ENCODE results near the gene FOXQ1. TPM values are rescaled to one million over a fixed set of nuclear protein-coding genes. Genes with fewer than 3 reads are reported as not detected.

Gene FOXQ1
- polyA plus RNA-seq, 1 of the 3 experiments (the other 2 are of a cell fraction) = not detected

DNA sequence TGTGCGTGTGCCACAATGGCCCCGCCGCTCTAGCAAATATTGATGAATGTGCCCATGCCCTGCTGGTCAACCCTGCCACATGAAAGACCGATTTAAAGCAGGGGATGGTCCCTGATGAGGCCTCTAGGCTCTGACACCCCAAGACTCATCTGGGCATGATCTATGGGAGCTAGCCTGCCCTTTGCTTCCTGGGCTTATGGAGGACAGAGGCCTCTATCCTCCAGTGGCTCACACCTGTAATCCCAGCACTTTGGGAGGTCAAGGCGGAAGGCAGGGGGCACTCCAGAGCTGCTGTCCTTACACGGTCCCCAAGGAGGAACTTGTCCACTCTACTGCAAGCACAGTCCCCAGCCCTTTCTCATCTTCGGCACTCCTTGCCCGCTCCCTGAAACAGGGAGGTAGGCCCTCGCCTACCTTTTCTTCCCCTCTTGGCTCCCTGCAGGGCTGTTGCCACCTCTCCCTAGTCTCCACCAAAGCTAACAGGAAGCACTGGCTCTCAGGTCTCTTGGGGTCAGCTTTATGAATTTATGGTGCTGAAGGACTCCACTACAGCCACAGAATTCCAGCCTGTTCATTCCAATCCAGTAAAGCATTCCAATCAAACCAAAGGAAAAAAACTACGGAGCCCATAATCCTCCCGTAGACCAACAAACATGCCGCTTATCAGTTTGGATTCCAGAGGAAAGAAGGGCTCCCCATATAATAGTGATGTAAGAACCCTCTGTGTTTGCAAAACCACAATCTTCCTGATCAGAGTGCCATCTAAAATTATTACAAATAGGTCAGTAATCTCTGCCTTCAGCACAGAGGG is 48.7 kb upstream of the FOXQ1 start:
- Histone ChIP-seq H3K4me3 (ENCODE audit: low read depth in 2 of 2, low read length in 1 of 2) (no peak overlapping the region), H4K20me1 (ENCODE audit: insufficient read depth) (no peaks in the 10 kb centered on the region), H3K36me3 (replicated peaks in 1 of 2; ENCODE audit: control insufficient read depth in 1 of 2, insufficient read depth in 2 of 2, low read length in 1 of 2) (no peaks in the 10 kb centered on the region), H3K27ac (ENCODE audit: low read depth in 2 of 2, low read length in 1 of 2) (no peak overlapping the region), H3K27me3 (ENCODE audit: insufficient read depth) (0 out of 2 replicates have a peak, but pooled peaks cover 9% of the 10 kb centered on the region), H3K79me2 (ENCODE audit: insufficient read depth) (no peaks in the 10 kb centered on the region), H3K9ac (no peak overlapping the region), H3K9me2 (no peaks in the 10 kb centered on the region), H3K4me1 (ENCODE audit: control insufficient read depth in 1 of 2, insufficient read depth in 2 of 2, low read depth in 1 of 2, low read length in 1 of 2) (no peaks in the 10 kb centered on the region), H2AFZ (ENCODE audit: low read depth) (no peak overlapping the region), H3K4me2 (no peak overlapping the region), H3F3A (replicated peaks; ENCODE audit: insufficient read depth) (no peaks in the 10 kb centered on the region), H3K9me3 (no peaks in the 10 kb centered on the region)
- WGBS (ENCODE audit: low lambda C conversion rate) = 4% methylated on average over 9 of the region's 12 CpGs
- CTCF ChIA-PET = interaction anchor here (0.6 kb wide), 1 partner anchor 134 kb away, joined by 3 read pairs; no protein-coding TSS in a partner anchor
- DNase-seq = no peak
- TF ChIP-seq EZH2phosphoT487 (IDR thresholded peaks at IDR 0.05; ENCODE audit: borderline replicate concordance, low read depth) (no peak), FOSL2 (IDR thresholded peaks at IDR 0.05; ENCODE audit: borderline replicate concordance, low read depth) (no peak), FOXM1 (IDR thresholded peaks at IDR 0.05; ENCODE audit: low read depth) (no peak), JUND (IDR thresholded peaks at IDR 0.05) (no peak), SIN3A (IDR thresholded peaks at IDR 0.05; ENCODE audit: borderline replicate concordance, low read depth, low read length) (no peak), TAF1 (IDR thresholded peaks at IDR 0.05; ENCODE audit: borderline replicate concordance, low read depth, low read length) (no peak), ELF1 (IDR thresholded peaks at IDR 0.05) (no peak), GABPA (IDR thresholded peaks at IDR 0.05; ENCODE audit: low read depth) (no peak), FOXJ3 (CRISPR knock-in tag; IDR thresholded peaks at IDR 0.05) (no peak), MXI1 (IDR thresholded peaks at IDR 0.05; ENCODE audit: low read depth, low read length) (no peak), MEF2A (IDR thresholded peaks at IDR 0.05; ENCODE audit: borderline replicate concordance, low read depth) (no peak), SMC3 (IDR thresholded peaks at IDR 0.05; ENCODE audit: low read depth, low read length) (no peak), RXRA (IDR thresholded peaks at IDR 0.05; ENCODE audit: borderline replicate concordance, low read depth) (no peak), EP300 (IDR thresholded peaks at IDR 0.05; ENCODE audit: borderline replicate concordance in 1 of 2, low read depth in 1 of 2, low read length in 1 of 2) (no peak)
- TF ChIP-seq, protein P1, sequence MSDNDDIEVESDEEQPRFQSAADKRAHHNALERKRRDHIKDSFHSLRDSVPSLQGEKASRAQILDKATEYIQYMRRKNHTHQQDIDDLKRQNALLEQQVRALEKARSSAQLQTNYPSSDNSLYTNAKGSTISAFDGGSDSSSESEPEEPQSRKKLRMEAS (IDR thresholded peaks at IDR 0.05; ENCODE audit: low read depth) = no peak
- TF ChIP-seq, protein P2, sequence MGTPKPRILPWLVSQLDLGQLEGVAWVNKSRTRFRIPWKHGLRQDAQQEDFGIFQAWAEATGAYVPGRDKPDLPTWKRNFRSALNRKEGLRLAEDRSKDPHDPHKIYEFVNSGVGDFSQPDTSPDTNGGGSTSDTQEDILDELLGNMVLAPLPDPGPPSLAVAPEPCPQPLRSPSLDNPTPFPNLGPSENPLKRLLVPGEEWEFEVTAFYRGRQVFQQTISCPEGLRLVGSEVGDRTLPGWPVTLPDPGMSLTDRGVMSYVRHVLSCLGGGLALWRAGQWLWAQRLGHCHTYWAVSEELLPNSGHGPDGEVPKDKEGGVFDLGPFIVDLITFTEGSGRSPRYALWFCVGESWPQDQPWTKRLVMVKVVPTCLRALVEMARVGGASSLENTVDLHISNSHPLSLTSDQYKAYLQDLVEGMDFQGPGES (IDR thresholded peaks at IDR 0.05; ENCODE audit: low read depth, low read length) = no peak
- TF ChIP-seq, protein P3, sequence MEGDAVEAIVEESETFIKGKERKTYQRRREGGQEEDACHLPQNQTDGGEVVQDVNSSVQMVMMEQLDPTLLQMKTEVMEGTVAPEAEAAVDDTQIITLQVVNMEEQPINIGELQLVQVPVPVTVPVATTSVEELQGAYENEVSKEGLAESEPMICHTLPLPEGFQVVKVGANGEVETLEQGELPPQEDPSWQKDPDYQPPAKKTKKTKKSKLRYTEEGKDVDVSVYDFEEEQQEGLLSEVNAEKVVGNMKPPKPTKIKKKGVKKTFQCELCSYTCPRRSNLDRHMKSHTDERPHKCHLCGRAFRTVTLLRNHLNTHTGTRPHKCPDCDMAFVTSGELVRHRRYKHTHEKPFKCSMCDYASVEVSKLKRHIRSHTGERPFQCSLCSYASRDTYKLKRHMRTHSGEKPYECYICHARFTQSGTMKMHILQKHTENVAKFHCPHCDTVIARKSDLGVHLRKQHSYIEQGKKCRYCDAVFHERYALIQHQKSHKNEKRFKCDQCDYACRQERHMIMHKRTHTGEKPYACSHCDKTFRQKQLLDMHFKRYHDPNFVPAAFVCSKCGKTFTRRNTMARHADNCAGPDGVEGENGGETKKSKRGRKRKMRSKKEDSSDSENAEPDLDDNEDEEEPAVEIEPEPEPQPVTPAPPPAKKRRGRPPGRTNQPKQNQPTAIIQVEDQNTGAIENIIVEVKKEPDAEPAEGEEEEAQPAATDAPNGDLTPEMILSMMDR (IDR thresholded peaks at IDR 0.05) = no peak
- POLR2A ChIA-PET = no interaction called here

Data from SK-N-SH (cell line).